ENCODE measurements around the gene LCN10.

DNA sequence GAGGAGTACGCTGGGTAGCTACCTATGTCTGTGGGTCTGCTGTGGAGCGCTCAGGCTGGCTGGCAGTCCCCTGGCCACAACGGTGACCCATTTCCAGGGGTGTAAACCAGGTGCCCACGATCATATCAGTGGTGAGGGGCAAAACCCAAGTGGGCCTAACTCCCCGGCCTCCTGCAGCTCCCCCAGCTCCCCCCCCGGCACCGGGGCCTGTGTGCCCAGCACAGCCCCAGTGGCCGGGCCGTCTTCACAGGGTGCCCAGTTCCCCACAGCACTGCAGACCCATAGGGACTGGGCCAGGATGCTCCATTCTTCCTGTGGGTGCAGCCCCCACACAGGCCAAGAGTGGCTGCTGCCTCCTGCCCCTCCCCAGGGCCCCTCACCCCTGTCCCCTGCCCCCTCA lies 16.3 kb upstream of the LCN10 start:
- TF ChIP-seq, protein P1, sequence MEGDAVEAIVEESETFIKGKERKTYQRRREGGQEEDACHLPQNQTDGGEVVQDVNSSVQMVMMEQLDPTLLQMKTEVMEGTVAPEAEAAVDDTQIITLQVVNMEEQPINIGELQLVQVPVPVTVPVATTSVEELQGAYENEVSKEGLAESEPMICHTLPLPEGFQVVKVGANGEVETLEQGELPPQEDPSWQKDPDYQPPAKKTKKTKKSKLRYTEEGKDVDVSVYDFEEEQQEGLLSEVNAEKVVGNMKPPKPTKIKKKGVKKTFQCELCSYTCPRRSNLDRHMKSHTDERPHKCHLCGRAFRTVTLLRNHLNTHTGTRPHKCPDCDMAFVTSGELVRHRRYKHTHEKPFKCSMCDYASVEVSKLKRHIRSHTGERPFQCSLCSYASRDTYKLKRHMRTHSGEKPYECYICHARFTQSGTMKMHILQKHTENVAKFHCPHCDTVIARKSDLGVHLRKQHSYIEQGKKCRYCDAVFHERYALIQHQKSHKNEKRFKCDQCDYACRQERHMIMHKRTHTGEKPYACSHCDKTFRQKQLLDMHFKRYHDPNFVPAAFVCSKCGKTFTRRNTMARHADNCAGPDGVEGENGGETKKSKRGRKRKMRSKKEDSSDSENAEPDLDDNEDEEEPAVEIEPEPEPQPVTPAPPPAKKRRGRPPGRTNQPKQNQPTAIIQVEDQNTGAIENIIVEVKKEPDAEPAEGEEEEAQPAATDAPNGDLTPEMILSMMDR (IDR thresholded peaks at IDR 0.05; ENCODE audit: insufficient read depth, low read length), result no peak
- TF ChIP-seq SPI1 (IDR thresholded peaks at IDR 0.05; ENCODE audit: borderline replicate concordance, low read depth), result no peak
- TF ChIP-seq POLR2AphosphoS5 (IDR thresholded peaks at IDR 0.05; ENCODE audit: low read depth), result no peak
